ENCODE measurements around the gene CAPN15.
A peak's percentile ranks its signal among the peaks of the same experiment; 100 is the strongest.

Gene CAPN15

GRCh38 chr16:537415-538335 lies 10.2 kb downstream of the CAPN15 start:
- no peak overlapping the region for H3K4me3 ChIP-seq (ENCODE audit: low read depth, low read length)
- in situ Hi-C loops (cut with HindIII; ENCODE audit: low sequenced_read_pairs) = no loop called here
- TF ChIP-seq CTCF (IDR thresholded peaks at IDR 0.05; ENCODE audit: low read depth, low read length, missing control alignments) = peak; percentile 19
- DNase-seq (ENCODE audit: low read depth) = no peak

- DNase-seq (ENCODE audit: low read depth) = no peak
- no peak for TF ChIP-seq CTCF (IDR thresholded peaks at IDR 0.05; ENCODE audit: low read depth, low read length, missing control alignments)
- no peak overlapping the region for H3K4me3 ChIP-seq (ENCODE audit: low read depth, low read length)
- in situ Hi-C loops (cut with HindIII; ENCODE audit: low sequenced_read_pairs) = no loop called here
Observed at GRCh38 chr16:539901-540530, 12.5 kb downstream of the CAPN15 start.

- H3K4me3 ChIP-seq (ENCODE audit: low read depth, low read length) = no peak overlapping the region
- no peak for DNase-seq (ENCODE audit: low read depth)
- in situ Hi-C loops (cut with HindIII; ENCODE audit: low sequenced_read_pairs) = no loop called here
- no peak for TF ChIP-seq CTCF (IDR thresholded peaks at IDR 0.05; ENCODE audit: low read depth, low read length, missing control alignments)
Observed at GRCh38 chr16:540645-541340, 13.3 kb downstream of the CAPN15 start.

- DNase-seq (ENCODE audit: low read depth) = no peak
- in situ Hi-C loops (cut with HindIII; ENCODE audit: low sequenced_read_pairs) = no loop called here
- no peak overlapping the region for H3K4me3 ChIP-seq (ENCODE audit: low read depth, low read length)
- TF ChIP-seq CTCF (IDR thresholded peaks at IDR 0.05; ENCODE audit: low read depth, low read length, missing control alignments) = no peak
Observed at GRCh38 chr16:543301-544164, 16.0 kb downstream of the CAPN15 start.

GRCh38 chr16:544517-544916 lies 17.0 kb downstream of the CAPN15 start:
- H3K4me3 ChIP-seq (ENCODE audit: low read depth, low read length) = no peak overlapping the region
- no peak for DNase-seq (ENCODE audit: low read depth)
- in situ Hi-C loops (cut with HindIII; ENCODE audit: low sequenced_read_pairs) = no loop called here
- TF ChIP-seq CTCF (IDR thresholded peaks at IDR 0.05; ENCODE audit: low read depth, low read length, missing control alignments) = no peak
